WTC11 (cell line): ENCODE measurements around the gene MAML3. TPM values are rescaled to one million over a fixed set of nuclear protein-coding genes. Genes with fewer than 3 reads are reported as not detected.

Source experiments
- ATAC-seq: fragments of 200-7000 bp; cut with Tn5 transposase; 2 replicates; pipeline ENCODE4 v1.10.0; 2021; ENCODE audit warnings: mild to moderate bottlenecking, moderate library complexity
- CTCF ChIA-PET: fragments of 300-600 bp; sonication (Branson Sonifier 250); formaldehyde crosslinking; loops from one replicate; lab custom pipeline; 2021; ENCODE audit warnings: antibody characterized with exemption; lab: Charles Lee
- POLR2A ChIA-PET: fragments of 350-600 bp; sonication (Branson Sonifier 250); formaldehyde crosslinking; loops from one replicate; lab custom pipeline; 2021; ENCODE audit warnings: antibody characterized with exemption; lab: Charles Lee
- DNase-seq: peaks from one replicate; pipeline ENCODE4 v3.0.0; 2021; ENCODE audit warnings: low spot score
- H3K27ac Mint-ChIP-seq: 2 replicates; pipeline ENCODE4 v1.8.0; 2021; ENCODE audit warnings: mixed read lengths
- H3K27me3 Mint-ChIP-seq: 2 replicates; pipeline ENCODE4 v1.8.0; 2021; ENCODE audit warnings: low read depth, mild to moderate bottlenecking, moderate library complexity, mixed read lengths
- H3K36me3 Mint-ChIP-seq: 2 replicates; pipeline ENCODE4 v1.8.0; 2021; ENCODE audit warnings: mixed read lengths
- H3K4me1 Mint-ChIP-seq: 2 replicates; pipeline ENCODE4 v1.8.0; 2022; ENCODE audit warnings: mixed read lengths
- H3K4me3 Mint-ChIP-seq: 2 replicates; pipeline ENCODE4 v1.8.0; 2021; ENCODE audit warnings: mild to moderate bottlenecking, moderate library complexity, mixed read lengths
- H3K9me3 Mint-ChIP-seq: 2 replicates; pipeline ENCODE4 v1.8.0; 2021; ENCODE audit warnings: mixed read lengths
- AR ChIP-seq: fragments of 250-450 bp; sonication (Bioruptor Pico); IDR thresholded peaks from 2 replicates; pipeline ENCODE4 v1.9.0; 2021; ENCODE audit warnings: mild to moderate bottlenecking
- ESRRA ChIP-seq: sonication (generic); formaldehyde crosslinking; IDR thresholded peaks from 2 replicates; pipeline ENCODE4 v1.8.1; 2022; ENCODE audit warnings: mild to moderate bottlenecking, missing genetic modification reagents, borderline replicate concordance
- FOXJ3 ChIP-seq: sonication (generic); formaldehyde crosslinking; IDR thresholded peaks from 2 replicates; pipeline ENCODE4 v1.9.0; 2021; ENCODE audit warnings: missing genetic modification reagents, mild to moderate bottlenecking, borderline replicate concordance
- GTF2I ChIP-seq: fragments of 250-450 bp; sonication (Bioruptor Pico); conservative IDR thresholded peaks from 2 replicates; pipeline ENCODE4 v1.4.0; 2021; ENCODE audit warnings: mild to moderate bottlenecking
- MLX ChIP-seq: sonication (generic); formaldehyde crosslinking; IDR thresholded peaks from 2 replicates; pipeline ENCODE4 v1.8.1; 2023; ENCODE audit warnings: mild to moderate bottlenecking, missing genetic modification reagents, moderate library complexity
- NFE2L1 ChIP-seq: sonication (generic); formaldehyde crosslinking; IDR thresholded peaks from 2 replicates; pipeline ENCODE4 v1.8.1; 2023; ENCODE audit warnings: missing genetic modification reagents
- OVOL2 ChIP-seq: fragments of 250-450 bp; sonication (Bioruptor Pico); IDR thresholded peaks from 2 replicates; pipeline ENCODE4 v1.9.0; 2021; ENCODE audit warnings: mild to moderate bottlenecking, borderline replicate concordance
- SP1 ChIP-seq: sonication (generic); formaldehyde crosslinking; conservative IDR thresholded peaks from 2 replicates; pipeline ENCODE4 v1.8.1; 2022; ENCODE audit warnings: missing genetic modification reagents
- STAT6 ChIP-seq: sonication (generic); formaldehyde crosslinking; conservative IDR thresholded peaks from 2 replicates; pipeline ENCODE4 v1.8.1; 2023; ENCODE audit warnings: mild to moderate bottlenecking, low read depth, missing genetic modification reagents, moderate library complexity
- TCF7 ChIP-seq: sonication (generic); formaldehyde crosslinking; IDR thresholded peaks from 2 replicates; pipeline ENCODE4 v1.8.0; 2022; ENCODE audit warnings: mild to moderate bottlenecking, low read depth, missing genetic modification reagents, moderate library complexity
- TEAD1 ChIP-seq: sonication (generic); formaldehyde crosslinking; IDR thresholded peaks from 2 replicates; pipeline ENCODE4 v1.8.0; 2022; ENCODE audit warnings: mild to moderate bottlenecking, missing genetic modification reagents
- USF1 ChIP-seq: sonication (generic); formaldehyde crosslinking; IDR thresholded peaks from 2 replicates; pipeline ENCODE4 v1.8.0; 2022; ENCODE audit warnings: mild to moderate bottlenecking, missing genetic modification reagents
- ZNF232 ChIP-seq: sonication (generic); formaldehyde crosslinking; IDR thresholded peaks from 2 replicates; pipeline ENCODE4 v1.8.0; 2022; ENCODE audit warnings: mild to moderate bottlenecking, missing genetic modification reagents
- ZNF423 ChIP-seq: fragments of 250-450 bp; sonication (Bioruptor Pico); IDR thresholded peaks from 2 replicates; pipeline ENCODE4 v2.1.2; 2022; ENCODE audit warnings: mild to moderate bottlenecking, moderate library complexity
- ZNF671 ChIP-seq: fragments of 250-450 bp; sonication (Bioruptor Pico); IDR thresholded peaks from 2 replicates; pipeline ENCODE4 v1.8.0; 2021; ENCODE audit warnings: mild to moderate bottlenecking
- total RNA-seq: library from RNA; stranded (reverse); gene quantifications from 3 replicates; pipeline ENCODE4 v1.2.3, GENCODE V29; 2021
- TF ChIP-seq, protein P1 (sequence below): sonication (generic); formaldehyde crosslinking; IDR thresholded peaks from 2 replicates; pipeline ENCODE4 v1.8.1; 2023; ENCODE audit warnings: mild to moderate bottlenecking, moderate library complexity, missing genetic modification reagents
- TF ChIP-seq, protein P2 (sequence below): fragments of 250-450 bp; sonication (Bioruptor Pico); IDR thresholded peaks from 2 replicates; pipeline ENCODE4 v1.8.0; 2021; ENCODE audit warnings: mild to moderate bottlenecking

MAML3 gene
- total RNA-seq, 1 experiment from 2014 or later, result 7.4 TPM

GRCh38 chr4:139767168-139767567 is 386.8 kb downstream of the MAML3 start (continued):
- TF ChIP-seq ZNF232, result no peak
- TF ChIP-seq TEAD1 (CRISPR knock-in tag), result no peak
- TF ChIP-seq SP1, result no peak
- no peak for TF ChIP-seq ZNF671 (CRISPR knock-in tag)

GRCh38 chr4:139764686-139765310 is 389.2 kb downstream of the MAML3 start:
- Mint-ChIP-seq H3K36me3 (no peaks in the 10 kb centered on the region), H3K27ac (no peak overlapping the region), H3K9me3 (no peaks in the 10 kb centered on the region), H3K27me3 (no peaks in the 10 kb centered on the region; the same call in 1 of the 2 replicates)
- DNase-seq, result no peak
- POLR2A ChIA-PET, result interaction anchor here (1.0 kb wide), 1 partner anchor 10 kb away, joined by 3 read pairs; no protein-coding TSS in a partner anchor
- no peak for ATAC-seq
- TF ChIP-seq MLX (CRISPR knock-in tag) (no peak), GTF2I (CRISPR knock-in tag) (no peak), ZNF423 (no peak)
- TF ChIP-seq, protein P1, sequence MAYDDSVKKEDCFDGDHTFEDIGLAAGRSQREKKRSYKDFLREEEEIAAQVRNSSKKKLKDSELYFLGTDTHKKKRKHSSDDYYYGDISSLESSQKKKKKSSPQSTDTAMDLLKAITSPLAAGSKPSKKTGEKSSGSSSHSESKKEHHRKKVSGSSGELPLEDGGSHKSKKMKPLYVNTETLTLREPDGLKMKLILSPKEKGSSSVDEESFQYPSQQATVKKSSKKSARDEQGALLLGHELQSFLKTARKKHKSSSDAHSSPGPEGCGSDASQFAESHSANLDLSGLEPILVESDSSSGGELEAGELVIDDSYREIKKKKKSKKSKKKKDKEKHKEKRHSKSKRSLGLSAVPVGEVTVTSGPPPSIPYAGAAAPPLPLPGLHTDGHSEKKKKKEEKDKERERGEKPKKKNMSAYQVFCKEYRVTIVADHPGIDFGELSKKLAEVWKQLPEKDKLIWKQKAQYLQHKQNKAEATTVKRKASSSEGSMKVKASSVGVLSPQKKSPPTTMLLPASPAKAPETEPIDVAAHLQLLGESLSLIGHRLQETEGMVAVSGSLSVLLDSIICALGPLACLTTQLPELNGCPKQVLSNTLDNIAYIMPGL (CRISPR knock-in tag), result no peak
- TF ChIP-seq, all 79 proteins: peak for 0
- CTCF ChIA-PET, result interaction anchor here (0.8 to 1.4 kb wide), 2 partner anchors 30 to 285 kb away, joined by 3 read pairs; no protein-coding TSS in a partner anchor
- no peak overlapping the region for H3K4me3 Mint-ChIP-seq
- H3K4me1 Mint-ChIP-seq, result peaks cover 29% of the 10 kb centered on the region

DNA sequence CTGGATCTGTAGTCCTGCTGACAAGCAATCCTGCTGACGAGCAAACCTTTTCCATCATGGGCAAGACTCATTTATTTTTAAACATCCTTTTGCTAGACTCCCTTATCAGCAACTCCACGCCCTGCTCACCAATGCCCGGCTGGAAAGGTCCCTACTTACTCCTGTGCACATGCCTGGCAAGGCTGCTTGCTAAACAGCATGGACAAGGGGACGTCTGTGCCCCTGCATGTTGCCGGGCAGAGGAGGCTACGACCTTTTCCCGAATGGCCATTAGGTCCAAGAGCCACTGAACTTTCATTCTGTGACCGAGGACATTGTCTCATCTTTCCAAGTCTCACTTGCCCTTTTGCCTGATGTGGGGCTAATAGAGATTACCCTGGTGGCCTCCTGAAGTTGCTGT is 389.8 kb downstream of the MAML3 start:
- peaks cover 29% of the 10 kb centered on the region for H3K4me1 Mint-ChIP-seq
- ChIA-PET CTCF (interaction anchor here (1.4 kb wide), 1 partner anchor 30 kb away, joined by 3 read pairs; no protein-coding TSS in a partner anchor), POLR2A (interaction anchor here (1.0 kb wide), 1 partner anchor 11 kb away, joined by 3 read pairs; no protein-coding TSS in a partner anchor)
- ATAC-seq (no peak), DNase-seq (no peak)
- no peaks in the 10 kb centered on the region for H3K36me3 Mint-ChIP-seq
- H3K27ac Mint-ChIP-seq, result no peak overlapping the region
- TF ChIP-seq NFE2L1 (CRISPR knock-in tag) (no peak), USF1 (CRISPR knock-in tag) (no peak), SP1 (no peak), TEAD1 (CRISPR knock-in tag) (no peak)
- no peak overlapping the region for H3K4me3 Mint-ChIP-seq
- H3K9me3 Mint-ChIP-seq, result no peaks in the 10 kb centered on the region
- H3K27me3 Mint-ChIP-seq, result no peaks in the 10 kb centered on the region; the same call in none of the 2 replicates

GRCh38 chr4:139763672-139764071 is 390.3 kb downstream of the MAML3 start:
- Mint-ChIP-seq H3K4me1 (peaks cover 27% of the 10 kb centered on the region), H3K27ac (no peak overlapping the region), H3K36me3 (no peaks in the 10 kb centered on the region), H3K9me3 (no peaks in the 10 kb centered on the region), H3K27me3 (no peaks in the 10 kb centered on the region; the same call in none of the 2 replicates), H3K4me3 (no peak overlapping the region)
- CTCF ChIA-PET, result interaction anchor here (0.7 to 1.4 kb wide), 2 partner anchors 29 to 241 kb away, joined by 3 read pairs; no protein-coding TSS in a partner anchor
- DNase-seq (no peak), ATAC-seq (no peak)
- POLR2A ChIA-PET, result no interaction called here
- TF ChIP-seq, protein P2, sequence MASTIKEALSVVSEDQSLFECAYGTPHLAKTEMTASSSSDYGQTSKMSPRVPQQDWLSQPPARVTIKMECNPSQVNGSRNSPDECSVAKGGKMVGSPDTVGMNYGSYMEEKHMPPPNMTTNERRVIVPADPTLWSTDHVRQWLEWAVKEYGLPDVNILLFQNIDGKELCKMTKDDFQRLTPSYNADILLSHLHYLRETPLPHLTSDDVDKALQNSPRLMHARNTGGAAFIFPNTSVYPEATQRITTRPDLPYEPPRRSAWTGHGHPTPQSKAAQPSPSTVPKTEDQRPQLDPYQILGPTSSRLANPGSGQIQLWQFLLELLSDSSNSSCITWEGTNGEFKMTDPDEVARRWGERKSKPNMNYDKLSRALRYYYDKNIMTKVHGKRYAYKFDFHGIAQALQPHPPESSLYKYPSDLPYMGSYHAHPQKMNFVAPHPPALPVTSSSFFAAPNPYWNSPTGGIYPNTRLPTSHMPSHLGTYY, result no peak
- no peak for TF ChIP-seq FOXJ3 (CRISPR knock-in tag)
- no peak for TF ChIP-seq ZNF671 (CRISPR knock-in tag)
- TF ChIP-seq STAT6 (CRISPR knock-in tag), result no peak
- no peak for TF ChIP-seq ESRRA (CRISPR knock-in tag)
- TF ChIP-seq TCF7 (CRISPR knock-in tag), result no peak
- no peak for TF ChIP-seq AR
- TF ChIP-seq OVOL2, result no peak
- no peak for TF ChIP-seq ZNF423
